MM.1S (cell line): ENCODE results near the gene TUBAL3.

Experiments
- DNase-seq: peaks from one replicate; pipeline ENCODE4 v3.0.0-alpha.2; 2015
- H2AFZ ChIP-seq: fragments of 300-600 bp; sonication (generic); 2 replicates; pipeline ENCODE4 v1.6.0; 2016; ENCODE audit warnings: antibody characterized with exemption, low read length
- H3F3A ChIP-seq: fragments of 300-600 bp; sonication (generic); 2 replicates; pipeline ENCODE4 v1.6.1; 2016; ENCODE audit warnings: mild to moderate bottlenecking, antibody characterized with exemption, low read length, moderate library complexity, mixed read lengths; ENCODE audit not compliant: insufficient read depth
- H3K27ac ChIP-seq: fragments of 300-600 bp; sonication (generic); 2 replicates; pipeline ENCODE4 v1.5.1; 2016; ENCODE audit warnings: mild to moderate bottlenecking, low read length
- H3K27me3 ChIP-seq: fragments of 300-600 bp; sonication (generic); replicated peaks from 2 replicates; pipeline ENCODE4 v1.6.0; 2016; ENCODE audit warnings: low read length; ENCODE audit not compliant: insufficient read depth
- H3K36me3 ChIP-seq: fragments of 300-600 bp; sonication (generic); replicated peaks from 2 replicates; pipeline ENCODE4 v1.6.1; 2016; ENCODE audit warnings: mild to moderate bottlenecking, low read length, mixed read lengths; ENCODE audit not compliant: insufficient read depth
- H3K4me1 ChIP-seq: fragments of 300-600 bp; sonication (generic); 2 replicates; pipeline ENCODE4 v1.6.1; 2016; ENCODE audit warnings: low read length, mixed read lengths
- H3K4me2 ChIP-seq: fragments of 300-600 bp; sonication (generic); 2 replicates; pipeline ENCODE4 v1.6.0; 2016; ENCODE audit warnings: low read depth, low read length
- H3K4me3 ChIP-seq: fragments of 300-600 bp; sonication (generic); 2 replicates; pipeline ENCODE4 v1.5.1; 2016; ENCODE audit warnings: low read length, mixed read lengths
- H3K79me2 ChIP-seq: fragments of 300-600 bp; sonication (generic); 2 replicates; pipeline ENCODE4 v1.6.1; 2016; ENCODE audit warnings: mixed run types, low read length, mixed read lengths
- H3K9ac ChIP-seq: fragments of 300-600 bp; sonication (generic); 2 replicates; pipeline ENCODE4 v1.6.1; 2016; ENCODE audit warnings: low read length, mixed read lengths
- H3K9me2 ChIP-seq: fragments of 300-600 bp; sonication (generic); replicated peaks from 2 replicates; pipeline ENCODE4 v1.6.1; 2016; ENCODE audit warnings: mild to moderate bottlenecking, low read length, mixed read lengths; ENCODE audit not compliant: insufficient read depth
- H3K9me3 ChIP-seq: fragments of 300-600 bp; sonication (generic); replicated peaks from 2 replicates; pipeline ENCODE4 v1.6.1; 2016; ENCODE audit warnings: mild to moderate bottlenecking, low read length, mixed read lengths; ENCODE audit not compliant: insufficient read depth
- H4K20me1 ChIP-seq: fragments of 300-600 bp; sonication (generic); 2 replicates; pipeline ENCODE4 v1.6.1; 2016; ENCODE audit warnings: mild to moderate bottlenecking, low read length, moderate library complexity, mixed read lengths; ENCODE audit not compliant: insufficient read depth
- EZH2 ChIP-seq: fragments of 300-600 bp; sonication (generic); optimal IDR thresholded peaks from 2 replicates; pipeline ENCODE3; 2017; ENCODE audit warnings: low read depth, mild to moderate bottlenecking, antibody characterized with exemption, low read length, mixed read lengths
- EZH2phosphoT487 ChIP-seq: fragments of 300-600 bp; sonication (generic); IDR thresholded peaks from 2 replicates; pipeline ENCODE4 v1.6.1; 2018; ENCODE audit warnings: antibody characterized with exemption, low read length
- TF ChIP-seq, protein P1 (sequence below): fragments of 300-600 bp; sonication (generic); IDR thresholded peaks from 2 replicates; pipeline ENCODE4 v1.5.1; 2016; ENCODE audit warnings: antibody characterized with exemption, low read length, mixed read lengths

TUBAL3 gene

DNA sequence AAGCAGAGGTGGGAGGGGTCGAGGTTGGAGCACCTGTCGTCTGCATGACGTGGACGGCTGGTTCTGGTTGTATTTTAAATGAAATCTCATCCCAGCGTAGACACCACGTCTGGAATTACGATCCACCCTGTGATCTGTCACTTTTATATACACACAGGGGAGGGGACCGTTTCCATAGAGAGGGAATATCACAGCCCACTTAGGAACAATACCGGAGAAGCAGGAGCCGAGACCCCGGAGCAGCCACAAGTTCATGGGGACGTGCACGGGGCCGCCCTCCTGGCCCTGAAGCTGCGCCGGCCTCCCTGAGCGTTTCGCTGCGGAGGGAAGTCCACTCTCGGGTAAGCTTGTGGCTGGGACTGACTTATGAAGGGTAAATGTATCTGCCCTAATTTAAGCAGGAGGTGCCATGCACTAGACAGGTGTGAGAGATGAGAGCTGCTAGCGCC, 39.7 kb downstream of the TUBAL3 start, which contains the start of gene UCN3:
Gene UCN3, plus strand, starts transcription at position 77 of the 449 bp plus-strand sequence. CDS start 8,755 bp downstream, outside the sequence.
- H3F3A ChIP-seq = no peaks in the 10 kb centered on the region
- no peak within 1 kb of the TSS for H3K4me3 ChIP-seq
- no peak within 1 kb of the TSS for H3K9ac ChIP-seq
- no peaks in the 10 kb centered on the region for H4K20me1 ChIP-seq
- H2AFZ ChIP-seq = no peak within 1 kb of the TSS
- H3K4me2 ChIP-seq = no peak within 1 kb of the TSS
- H3K36me3 ChIP-seq = no peaks in the 10 kb centered on the region
- H3K9me2 ChIP-seq = no peaks in the 10 kb centered on the region
- no peak for DNase-seq
- H3K9me3 ChIP-seq = no peaks in the 10 kb centered on the region
- no peaks in the 10 kb centered on the region for H3K4me1 ChIP-seq
- no peaks in the 10 kb centered on the region for H3K27me3 ChIP-seq
- H3K79me2 ChIP-seq = no peaks in the 10 kb centered on the region
- TF ChIP-seq EZH2 (no peak), EZH2phosphoT487 (no peak)
- TF ChIP-seq, protein P1, sequence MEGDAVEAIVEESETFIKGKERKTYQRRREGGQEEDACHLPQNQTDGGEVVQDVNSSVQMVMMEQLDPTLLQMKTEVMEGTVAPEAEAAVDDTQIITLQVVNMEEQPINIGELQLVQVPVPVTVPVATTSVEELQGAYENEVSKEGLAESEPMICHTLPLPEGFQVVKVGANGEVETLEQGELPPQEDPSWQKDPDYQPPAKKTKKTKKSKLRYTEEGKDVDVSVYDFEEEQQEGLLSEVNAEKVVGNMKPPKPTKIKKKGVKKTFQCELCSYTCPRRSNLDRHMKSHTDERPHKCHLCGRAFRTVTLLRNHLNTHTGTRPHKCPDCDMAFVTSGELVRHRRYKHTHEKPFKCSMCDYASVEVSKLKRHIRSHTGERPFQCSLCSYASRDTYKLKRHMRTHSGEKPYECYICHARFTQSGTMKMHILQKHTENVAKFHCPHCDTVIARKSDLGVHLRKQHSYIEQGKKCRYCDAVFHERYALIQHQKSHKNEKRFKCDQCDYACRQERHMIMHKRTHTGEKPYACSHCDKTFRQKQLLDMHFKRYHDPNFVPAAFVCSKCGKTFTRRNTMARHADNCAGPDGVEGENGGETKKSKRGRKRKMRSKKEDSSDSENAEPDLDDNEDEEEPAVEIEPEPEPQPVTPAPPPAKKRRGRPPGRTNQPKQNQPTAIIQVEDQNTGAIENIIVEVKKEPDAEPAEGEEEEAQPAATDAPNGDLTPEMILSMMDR = no peak
- no peak within 1 kb of the TSS for H3K27ac ChIP-seq

DNA sequence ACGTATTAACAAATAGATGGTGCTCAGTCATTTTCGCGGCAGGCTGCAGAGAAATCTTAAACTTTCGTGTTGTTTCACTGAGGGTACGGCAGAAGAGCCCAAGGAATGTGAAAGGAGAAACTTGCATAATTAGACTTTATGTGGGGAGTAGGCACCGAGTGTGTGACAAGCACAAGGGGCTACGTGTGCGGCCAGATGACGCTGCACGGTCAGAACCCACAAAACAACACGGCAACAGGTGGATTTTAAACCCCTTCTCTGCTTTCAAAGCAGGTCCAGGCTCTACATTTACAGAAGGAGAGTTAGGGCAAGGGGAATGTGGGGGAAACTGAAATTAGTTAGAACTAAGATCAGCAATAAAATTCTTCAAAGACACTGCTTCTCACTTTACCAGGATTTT, 40.3 kb downstream of the TUBAL3 start:
- H3K27ac ChIP-seq = no peak overlapping the region
- H3K4me2 ChIP-seq = no peak overlapping the region
- no peaks in the 10 kb centered on the region for H3F3A ChIP-seq
- no peaks in the 10 kb centered on the region for H3K36me3 ChIP-seq
- no peaks in the 10 kb centered on the region for H3K9me2 ChIP-seq
- no peaks in the 10 kb centered on the region for H4K20me1 ChIP-seq
- H3K4me1 ChIP-seq = no peaks in the 10 kb centered on the region
- H3K9me3 ChIP-seq = no peaks in the 10 kb centered on the region
- no peak for DNase-seq
- no peaks in the 10 kb centered on the region for H3K27me3 ChIP-seq
- no peak overlapping the region for H3K4me3 ChIP-seq
- TF ChIP-seq EZH2phosphoT487 (no peak), EZH2 (no peak)
- TF ChIP-seq, protein P1 = no peak
- H3K9ac ChIP-seq = no peak overlapping the region
- H3K79me2 ChIP-seq = no peaks in the 10 kb centered on the region
- no peak overlapping the region for H2AFZ ChIP-seq

GRCh38 chr10:5362873-5363272, 41.8 kb downstream of the TUBAL3 start:
- Histone ChIP-seq H3K27me3 (no peaks in the 10 kb centered on the region), H3K4me3 (no peak overlapping the region), H3K27ac (no peak overlapping the region), H3K36me3 (no peaks in the 10 kb centered on the region), H3K4me2 (no peak overlapping the region), H2AFZ (no peak overlapping the region), H3K9me2 (no peaks in the 10 kb centered on the region), H4K20me1 (no peaks in the 10 kb centered on the region), H3K79me2 (no peaks in the 10 kb centered on the region), H3K4me1 (no peaks in the 10 kb centered on the region), H3F3A (no peaks in the 10 kb centered on the region), H3K9me3 (no peaks in the 10 kb centered on the region), H3K9ac (no peak overlapping the region)
- DNase-seq = no peak
- TF ChIP-seq EZH2 (no peak), EZH2phosphoT487 (no peak)
- TF ChIP-seq, protein P1 = no peak
